Measurements from ENCODE around the gene COL21A1.

COL21A1 gene

GRCh38 chr6:56102216-56102615, 145.2 kb downstream of the COL21A1 start:
- 100% methylated on average over 1 of the region's 1 CpG for WGBS
- no peaks in the 10 kb centered on the region for H3K27me3 ChIP-seq (ENCODE audit: insufficient read depth, low read length)

GRCh38 chr6:56101141-56101553, 146.2 kb downstream of the COL21A1 start:
- Histone ChIP-seq H3K27me3 (ENCODE audit: insufficient read depth, low read length) (no peaks in the 10 kb centered on the region), H3K9ac (ENCODE audit: low read depth, low read length) (no peak overlapping the region), H3K36me3 (ENCODE audit: insufficient read depth, low read length) (no peaks in the 10 kb centered on the region), H3K4me3 (ENCODE audit: low read length) (no peak overlapping the region), H3K9me3 (ENCODE audit: insufficient read depth, low read depth, low read length) (no peaks in the 10 kb centered on the region), H3K27ac (ENCODE audit: low read depth, low read length) (no peak overlapping the region), H3K4me1 (ENCODE audit: insufficient read depth, low read length) (no peaks in the 10 kb centered on the region)
- WGBS, result 75% methylated on average over 4 of the region's 4 CpGs

More at GRCh38 chr6:56102216-56102615, 145.2 kb downstream of the COL21A1 start:
- Histone ChIP-seq H3K27ac (ENCODE audit: low read depth, low read length) (no peak overlapping the region), H3K4me1 (ENCODE audit: insufficient read depth, low read length) (no peaks in the 10 kb centered on the region), H3K9ac (ENCODE audit: low read depth, low read length) (no peak overlapping the region), H3K36me3 (ENCODE audit: insufficient read depth, low read length) (no peaks in the 10 kb centered on the region), H3K9me3 (ENCODE audit: insufficient read depth, low read depth, low read length) (no peaks in the 10 kb centered on the region), H3K4me3 (ENCODE audit: low read length) (no peak overlapping the region)

- Histone ChIP-seq H3K9me3 (ENCODE audit: insufficient read depth, low read depth, low read length) (no peaks in the 10 kb centered on the region), H3K27ac (ENCODE audit: low read depth, low read length) (0 out of 2 replicates have a peak overlapping the region, but pooled peaks have one; percentile 1), H3K36me3 (ENCODE audit: insufficient read depth, low read length) (no peaks in the 10 kb centered on the region), H3K27me3 (ENCODE audit: insufficient read depth, low read length) (no peaks in the 10 kb centered on the region), H3K4me3 (ENCODE audit: low read length) (no peak overlapping the region), H3K4me1 (ENCODE audit: insufficient read depth, low read length) (no peaks in the 10 kb centered on the region), H3K9ac (ENCODE audit: low read depth, low read length) (no peak overlapping the region)
- WGBS, result 92% methylated on average over 2 of the region's 2 CpGs
Measured at GRCh38 chr6:56096946-56097621, 150.3 kb downstream of the COL21A1 start.

- no peak overlapping the region for H3K9ac ChIP-seq (ENCODE audit: low read depth, low read length)
- no peak overlapping the region for H3K27ac ChIP-seq (ENCODE audit: low read depth, low read length)
- no peaks in the 10 kb centered on the region for H3K36me3 ChIP-seq (ENCODE audit: insufficient read depth, low read length)
- no peaks in the 10 kb centered on the region for H3K27me3 ChIP-seq (ENCODE audit: insufficient read depth, low read length)
- H3K4me3 ChIP-seq (ENCODE audit: low read length), result no peak overlapping the region
- H3K4me1 ChIP-seq (ENCODE audit: insufficient read depth, low read length), result no peaks in the 10 kb centered on the region
- no peaks in the 10 kb centered on the region for H3K9me3 ChIP-seq (ENCODE audit: insufficient read depth, low read depth, low read length)
Measured at GRCh38 chr6:56096541-56096940, 150.8 kb downstream of the COL21A1 start.

- Histone ChIP-seq H3K27ac (ENCODE audit: low read depth, low read length) (no peak overlapping the region), H3K9ac (ENCODE audit: low read depth, low read length) (no peak overlapping the region), H3K4me1 (ENCODE audit: insufficient read depth, low read length) (peaks cover 9% of the 10 kb centered on the region), H3K4me3 (ENCODE audit: low read length) (no peak overlapping the region), H3K36me3 (ENCODE audit: insufficient read depth, low read length) (no peaks in the 10 kb centered on the region), H3K9me3 (ENCODE audit: insufficient read depth, low read depth, low read length) (no peaks in the 10 kb centered on the region), H3K27me3 (ENCODE audit: insufficient read depth, low read length) (no peaks in the 10 kb centered on the region)
- 100% methylated on average over 1 of the region's 1 CpG for WGBS
Measured at GRCh38 chr6:56093776-56094175, 153.6 kb downstream of the COL21A1 start.

DNA sequence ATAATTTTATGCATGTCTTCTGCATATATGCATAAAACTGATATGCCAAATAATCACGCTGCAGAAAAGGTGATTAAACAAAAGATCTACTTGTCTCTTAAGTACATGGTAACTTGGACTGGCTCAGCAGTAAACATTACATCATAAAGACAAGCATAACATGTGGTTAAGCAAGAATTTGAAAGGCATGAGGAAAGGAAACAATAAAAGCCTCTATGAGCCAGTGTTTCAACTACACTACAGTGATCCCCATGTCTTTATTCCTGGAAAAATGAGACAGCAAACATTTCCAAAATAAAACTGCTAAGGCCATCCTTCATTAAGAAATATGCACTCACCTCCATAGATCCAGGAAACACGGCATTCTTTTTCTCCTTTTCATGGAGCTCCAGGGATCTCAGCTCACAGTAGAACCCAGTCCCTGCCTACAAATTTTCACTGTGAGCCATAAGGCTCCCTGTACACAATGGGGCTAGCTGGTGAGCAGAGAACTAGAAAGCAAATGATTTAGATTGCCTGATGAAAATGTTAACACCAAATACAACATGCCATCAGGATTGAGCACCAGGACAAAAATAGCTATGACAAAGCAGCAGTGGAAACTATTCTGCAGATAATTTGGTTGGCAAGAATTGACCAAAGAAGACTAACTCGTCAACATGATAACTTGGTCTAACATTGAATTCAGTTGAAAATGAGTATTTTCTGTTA, 156.1 kb downstream of the COL21A1 start:
- no peaks in the 10 kb centered on the region for H3K36me3 ChIP-seq (ENCODE audit: insufficient read depth, low read length)
- 87% methylated on average over 3 of the region's 3 CpGs for WGBS
- no peaks in the 10 kb centered on the region for H3K9me3 ChIP-seq (ENCODE audit: insufficient read depth, low read depth, low read length)
- H3K4me1 ChIP-seq (ENCODE audit: insufficient read depth, low read length), result peaks cover 9% of the 10 kb centered on the region
- no peak overlapping the region for H3K4me3 ChIP-seq (ENCODE audit: low read length)
- H3K27me3 ChIP-seq (ENCODE audit: insufficient read depth, low read length), result no peaks in the 10 kb centered on the region
- 0 out of 2 replicates have a peak overlapping the region, but pooled peaks have one; percentile 1 for H3K27ac ChIP-seq (ENCODE audit: low read depth, low read length)
- no peak overlapping the region for H3K9ac ChIP-seq (ENCODE audit: low read depth, low read length)

GRCh38 chr6:56088641-56089040, 158.7 kb downstream of the COL21A1 start:
- Histone ChIP-seq H3K4me3 (ENCODE audit: low read length) (no peak overlapping the region), H3K36me3 (ENCODE audit: insufficient read depth, low read length) (no peaks in the 10 kb centered on the region), H3K27ac (ENCODE audit: low read depth, low read length) (no peak overlapping the region), H3K9me3 (ENCODE audit: insufficient read depth, low read depth, low read length) (no peaks in the 10 kb centered on the region), H3K9ac (ENCODE audit: low read depth, low read length) (no peak overlapping the region), H3K27me3 (ENCODE audit: insufficient read depth, low read length) (no peaks in the 10 kb centered on the region), H3K4me1 (ENCODE audit: insufficient read depth, low read length) (peaks cover 9% of the 10 kb centered on the region)
- WGBS, result 96% methylated on average over 3 of the region's 4 CpGs

GRCh38 chr6:56087421-56087820, 160.0 kb downstream of the COL21A1 start:
- H3K9ac ChIP-seq (ENCODE audit: low read depth, low read length), result no peak overlapping the region

GRCh38 chr6:56079751-56080540, 167.4 kb downstream of the COL21A1 start:
- no peaks in the 10 kb centered on the region for H3K4me1 ChIP-seq (ENCODE audit: insufficient read depth, low read length)
- no peak overlapping the region for H3K4me3 ChIP-seq (ENCODE audit: low read length)
- peaks cover 10% of the 10 kb centered on the region; the same call in 1 of the 2 replicates for H3K9me3 ChIP-seq (ENCODE audit: insufficient read depth, low read depth, low read length)
- no peak overlapping the region for H3K27ac ChIP-seq (ENCODE audit: low read depth, low read length)
- H3K27me3 ChIP-seq (ENCODE audit: insufficient read depth, low read length), result no peaks in the 10 kb centered on the region
- 96% methylated on average over 2 of the region's 2 CpGs for WGBS
- H3K9ac ChIP-seq (ENCODE audit: low read depth, low read length), result no peak overlapping the region
- no peaks in the 10 kb centered on the region for H3K36me3 ChIP-seq (ENCODE audit: insufficient read depth, low read length)

More at GRCh38 chr6:56087421-56087820, 160.0 kb downstream of the COL21A1 start:
- H3K36me3 ChIP-seq (ENCODE audit: insufficient read depth, low read length), result no peaks in the 10 kb centered on the region
- no peaks in the 10 kb centered on the region for H3K9me3 ChIP-seq (ENCODE audit: insufficient read depth, low read depth, low read length)
- H3K4me1 ChIP-seq (ENCODE audit: insufficient read depth, low read length), result peaks cover 9% of the 10 kb centered on the region
- H3K4me3 ChIP-seq (ENCODE audit: low read length), result no peak overlapping the region
- H3K27ac ChIP-seq (ENCODE audit: low read depth, low read length), result no peak overlapping the region
- no peaks in the 10 kb centered on the region for H3K27me3 ChIP-seq (ENCODE audit: insufficient read depth, low read length)

- Histone ChIP-seq H3K9ac (ENCODE audit: low read depth, low read length) (no peak overlapping the region), H3K36me3 (ENCODE audit: insufficient read depth, low read length) (no peaks in the 10 kb centered on the region), H3K27me3 (ENCODE audit: insufficient read depth, low read length) (no peaks in the 10 kb centered on the region), H3K27ac (ENCODE audit: low read depth, low read length) (no peak overlapping the region), H3K4me3 (ENCODE audit: low read length) (no peak overlapping the region), H3K4me1 (ENCODE audit: insufficient read depth, low read length) (no peaks in the 10 kb centered on the region), H3K9me3 (ENCODE audit: insufficient read depth, low read depth, low read length) (peaks cover 10% of the 10 kb centered on the region; the same call in 1 of the 2 replicates)
Measured at GRCh38 chr6:56076033-56076432, 171.3 kb downstream of the COL21A1 start.

DNA sequence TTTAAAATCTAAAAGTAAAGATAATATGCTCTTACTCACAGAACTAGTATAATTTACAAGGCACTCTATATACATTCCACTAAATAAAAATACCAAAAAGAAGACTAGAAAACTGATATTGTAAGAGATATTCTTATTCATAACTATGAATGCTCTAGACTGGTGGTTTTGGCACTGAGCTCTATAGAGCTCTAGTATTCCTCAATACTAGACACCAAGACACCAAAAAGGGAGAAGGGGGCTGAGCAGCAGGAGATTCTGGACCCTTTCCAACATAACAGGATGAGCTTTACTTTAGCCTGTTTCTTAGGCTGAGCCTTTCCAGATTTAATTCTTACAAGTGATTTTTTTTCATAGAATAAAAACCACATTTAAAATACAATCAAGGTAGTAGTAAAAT, 173.6 kb downstream of the COL21A1 start:
- Histone ChIP-seq H3K4me3 (ENCODE audit: low read length) (no peak overlapping the region), H3K9ac (ENCODE audit: low read depth, low read length) (no peak overlapping the region), H3K36me3 (ENCODE audit: insufficient read depth, low read length) (no peaks in the 10 kb centered on the region), H3K9me3 (ENCODE audit: insufficient read depth, low read depth, low read length) (peaks cover 10% of the 10 kb centered on the region; the same call in 1 of the 2 replicates), H3K27ac (ENCODE audit: low read depth, low read length) (no peak overlapping the region), H3K27me3 (ENCODE audit: insufficient read depth, low read length) (no peaks in the 10 kb centered on the region), H3K4me1 (ENCODE audit: insufficient read depth, low read length) (no peaks in the 10 kb centered on the region)
